IPS DF 19.7 (cell line): Measurements from ENCODE around the gene PKD1L1.
A peak's percentile ranks its signal among the peaks of the same experiment; 100 is the strongest.
"Not testable (repeated sequence)": the region's sequence is repeated elsewhere in the genome, so short reads cannot be mapped to it uniquely, and the experiment has no call there.

Experiments
- DNase-seq: peaks from one replicate; pipeline ENCODE4 v3.0.0-alpha.2; 2013; ENCODE audit warnings: low read depth, low spot score

PKD1L1 gene

GRCh38 chr7:47948141-47948790 lies at the start of gene PKD1L1:
PKD1L1 (minus strand) TSS chr7:47948466; CDS start chr7:47948440, 26 bp downstream.
- no peak for DNase-seq

- DNase-seq, result no peak
These were observed 44.2 kb upstream of the PKD1L1 start for GRCh38 chr7:47992446-47992845.

- DNase-seq, result peak; percentile 42
These were observed 43.6 kb upstream of the PKD1L1 start for GRCh38 chr7:47991741-47992311.

- no peak for DNase-seq
These were observed 43.0 kb upstream of the PKD1L1 start for GRCh38 chr7:47991270-47991669.

GRCh38 chr7:47990592-47990991 lies 42.3 kb upstream of the PKD1L1 start:
- DNase-seq, result no peak

- not testable (repeated sequence) for DNase-seq
These were observed 41.5 kb upstream of the PKD1L1 start for GRCh38 chr7:47989607-47990400.

- DNase-seq, result no peak
These were observed 40.5 kb upstream of the PKD1L1 start for GRCh38 chr7:47988496-47989386.

GRCh38 chr7:47982610-47983009 lies 34.3 kb upstream of the PKD1L1 start:
- DNase-seq, result no peak

GRCh38 chr7:47980648-47981047 lies 32.4 kb upstream of the PKD1L1 start:
- not testable (repeated sequence) for DNase-seq

- DNase-seq, result no peak
These were observed 31.5 kb upstream of the PKD1L1 start for GRCh38 chr7:47979832-47980181.

GRCh38 chr7:47979145-47979831 lies 31.0 kb upstream of the PKD1L1 start, which contains the start of gene HUS1:
HUS1 (minus strand) TSS chr7:47979615; CDS start chr7:47979519, 96 bp downstream.
- DNase-seq, result peak; percentile 72

- DNase-seq, result no peak
These were observed 30.5 kb upstream of the PKD1L1 start for GRCh38 chr7:47978790-47979144.

- no peak for DNase-seq
These were observed 25.5 kb upstream of the PKD1L1 start for GRCh38 chr7:47973739-47974138.

GRCh38 chr7:47970761-47971160 lies 22.5 kb upstream of the PKD1L1 start:
- DNase-seq, result no peak

- DNase-seq, result no peak
These were observed 20.8 kb upstream of the PKD1L1 start for GRCh38 chr7:47968847-47969774.

GRCh38 chr7:47967708-47968107 lies 19.4 kb upstream of the PKD1L1 start:
- no peak for DNase-seq

- DNase-seq, result no peak
These were observed 18.9 kb upstream of the PKD1L1 start for GRCh38 chr7:47967123-47967522.

GRCh38 chr7:47965456-47965855 lies 17.2 kb upstream of the PKD1L1 start:
- DNase-seq, result no peak

- no peak for DNase-seq
These were observed 14.0 kb upstream of the PKD1L1 start for GRCh38 chr7:47962262-47962661.

GRCh38 chr7:47957156-47957555 lies 8.9 kb upstream of the PKD1L1 start:
- DNase-seq, result no peak
